GM23248 (cell line): Measurements from ENCODE around the gene SMIM38.

Source experiments
- EZH2 ChIP-seq: fragments of 200-600 bp; sonication (generic); IDR thresholded peaks from 2 replicates; pipeline ENCODE4 v1.6.1; 2018; ENCODE audit warnings: antibody characterized with exemption, mild to moderate bottlenecking; ENCODE audit not compliant: insufficient read depth, poor library complexity, severe bottlenecking
- EZH2phosphoT487 ChIP-seq: fragments of 200-600 bp; sonication (generic); IDR thresholded peaks from 2 replicates; pipeline ENCODE4 v1.6.1; 2018; ENCODE audit warnings: antibody characterized with exemption, moderate library complexity, mild to moderate bottlenecking, low read depth; ENCODE audit not compliant: insufficient read depth

GRCh38 chr11:69190796-69191536, 35.2 kb downstream of the SMIM38 start:
- TF ChIP-seq EZH2 (no peak), EZH2phosphoT487 (no peak)
